HepG2 (cell line): Measurements from ENCODE around the gene OR52B4. TPM values are rescaled to one million over a fixed set of nuclear protein-coding genes. Genes with fewer than 3 reads are reported as not detected.

Source experiments
- ASH2L ChIP-seq: fragments of 300-600, 200-600 bp; sonication (generic); IDR thresholded peaks from 2 replicates; pipeline ENCODE4 v1.7.0; 2017; ENCODE audit warnings: low read depth, mild to moderate bottlenecking, moderate library complexity, mixed read lengths, low read length; ENCODE audit not compliant: insufficient read length
- ELF1 ChIP-seq: sonication (generic); formaldehyde crosslinking; IDR thresholded peaks from 2 replicates; pipeline ENCODE4 v1.4.0; 2020; ENCODE audit warnings: missing genetic modification reagents
- GABPB1 ChIP-seq: IDR thresholded peaks from 2 replicates; pipeline ENCODE4 v1.6.1; 2016; ENCODE audit warnings: mild to moderate bottlenecking, missing genetic modification reagents, moderate library complexity, missing compliant biosample characterization
- IRF2 ChIP-seq: IDR thresholded peaks from 2 replicates; pipeline ENCODE4 v1.6.1; 2018; ENCODE audit warnings: missing genetic modification reagents, missing compliant biosample characterization
- POLR2AphosphoS5 ChIP-seq: IDR thresholded peaks from 2 replicates; pipeline ENCODE4 v1.6.1; 2012; ENCODE audit warnings: low read depth, low read length
- RORA ChIP-seq: sonication (generic); formaldehyde crosslinking; IDR thresholded peaks from 2 replicates; pipeline ENCODE4 v1.5.0; 2020; ENCODE audit warnings: mild to moderate bottlenecking, missing genetic modification reagents, moderate library complexity
- SP4 ChIP-seq: sonication (generic); formaldehyde crosslinking; IDR thresholded peaks from 2 replicates; pipeline ENCODE4 v1.8.1; 2023; ENCODE audit warnings: mild to moderate bottlenecking, missing genetic modification reagents
- SP5 ChIP-seq: IDR thresholded peaks from 2 replicates; pipeline ENCODE4 v1.6.1; 2016; ENCODE audit warnings: low read depth, borderline replicate concordance
- XRCC5 ChIP-seq: fragments of 200-400 bp; formaldehyde crosslinking; optimal IDR thresholded peaks from 2 replicates; pipeline ENCODE3; 2017; ENCODE audit warnings: mild to moderate bottlenecking, low read length
- YEATS4 ChIP-seq: sonication (generic); formaldehyde crosslinking; IDR thresholded peaks from 2 replicates; pipeline ENCODE4 v1.4.0; 2020; ENCODE audit warnings: missing genetic modification reagents, borderline replicate concordance
- ZFY ChIP-seq: sonication (generic); formaldehyde crosslinking; IDR thresholded peaks from 2 replicates; pipeline ENCODE4 v1.4.0; 2020; ENCODE audit warnings: missing genetic modification reagents
- ZNF263 ChIP-seq: sonication (generic); formaldehyde crosslinking; IDR thresholded peaks from 2 replicates; pipeline ENCODE4 v1.4.0; 2020; ENCODE audit warnings: missing genetic modification reagents
- ZNF274 ChIP-seq: sonication (generic); formaldehyde crosslinking; IDR thresholded peaks from 2 replicates; pipeline ENCODE4 v1.5.1; 2020; ENCODE audit warnings: mild to moderate bottlenecking, missing genetic modification reagents
- ZNF430 ChIP-seq: sonication (generic); formaldehyde crosslinking; IDR thresholded peaks from 2 replicates; pipeline ENCODE4 v1.9.0; 2021; ENCODE audit warnings: mild to moderate bottlenecking, missing genetic modification reagents
- ZNF605 ChIP-seq: sonication (generic); formaldehyde crosslinking; IDR thresholded peaks from 2 replicates; pipeline ENCODE4 v1.8.0; 2022; ENCODE audit warnings: mild to moderate bottlenecking, missing genetic modification reagents
- ZNF616 ChIP-seq: sonication (generic); formaldehyde crosslinking; IDR thresholded peaks from 2 replicates; pipeline ENCODE4 v1.5.0; 2020; ENCODE audit warnings: low read depth, mild to moderate bottlenecking, missing genetic modification reagents
- ZNF724P ChIP-seq: sonication (generic); formaldehyde crosslinking; IDR thresholded peaks from 2 replicates; pipeline ENCODE4 v1.8.0; 2022; ENCODE audit warnings: missing genetic modification reagents, borderline replicate concordance
- ZNF788 ChIP-seq: sonication (generic); formaldehyde crosslinking; IDR thresholded peaks from 2 replicates; pipeline ENCODE4 v1.5.0; 2020; ENCODE audit warnings: mild to moderate bottlenecking, missing genetic modification reagents, borderline replicate concordance
- polyA plus RNA-seq, 8 experiments: library from polyadenylated mRNA; depleted of rRNA in 3 of 8; stranded (reverse) in 7 of 8; unstranded in 1 of 8; fragments of >200 nt; fragmentation: Illumina TruSeq in 4 of 8; extraction: Trizol in 4 of 8; gene quantifications; 2 replicates each; pipeline versions ENCODE4 v1.2.1 to v1.2.3, GENCODE V29; 2011 to 2016; ENCODE audit warnings: low read depth in 4 of 8, missing spikeins in 1 of 8, mixed read lengths in 1 of 8; ENCODE audit not compliant: insufficient read depth in 1 of 8
- total RNA-seq, 5 experiments: library from RNA; depleted of rRNA; stranded (reverse); fragments of >200 nt; fragmentation: Illumina TruSeq; extraction: Trizol; gene quantifications; 2 replicates each; pipeline ENCODE4 v1.2.3, GENCODE V29; 2016; ENCODE audit warnings: low read depth in 1 of 5
- TF ChIP-seq, protein P1 (sequence below): sonication (generic); formaldehyde crosslinking; IDR thresholded peaks from 2 replicates; pipeline ENCODE4 v1.5.1; 2020; ENCODE audit warnings: mild to moderate bottlenecking, missing genetic modification reagents, moderate library complexity
- TF ChIP-seq, protein P2 (sequence below): sonication (generic); formaldehyde crosslinking; IDR thresholded peaks from 2 replicates; pipeline ENCODE4 v1.4.0; 2020; ENCODE audit warnings: low read depth, mild to moderate bottlenecking, missing genetic modification reagents
- TF ChIP-seq, protein P3 (sequence below), 2 experiments: sonication (generic) in 1 of 2; formaldehyde crosslinking in 1 of 2; IDR thresholded peaks; 2 replicates each; pipeline versions ENCODE4 v1.4.0 to v1.6.1; 2018 to 2020; ENCODE audit warnings: missing genetic modification reagents in 2 of 2, borderline replicate concordance in 1 of 2, low read depth in 1 of 2, mild to moderate bottlenecking in 1 of 2, missing biosample characterization in 1 of 2

The OR52B4 gene
- total and polyA plus RNA-seq, 2 of the 13 experiments (the other 11 are each of a cell fraction or from before 2014, with no cell fraction given): not detected

DNA sequence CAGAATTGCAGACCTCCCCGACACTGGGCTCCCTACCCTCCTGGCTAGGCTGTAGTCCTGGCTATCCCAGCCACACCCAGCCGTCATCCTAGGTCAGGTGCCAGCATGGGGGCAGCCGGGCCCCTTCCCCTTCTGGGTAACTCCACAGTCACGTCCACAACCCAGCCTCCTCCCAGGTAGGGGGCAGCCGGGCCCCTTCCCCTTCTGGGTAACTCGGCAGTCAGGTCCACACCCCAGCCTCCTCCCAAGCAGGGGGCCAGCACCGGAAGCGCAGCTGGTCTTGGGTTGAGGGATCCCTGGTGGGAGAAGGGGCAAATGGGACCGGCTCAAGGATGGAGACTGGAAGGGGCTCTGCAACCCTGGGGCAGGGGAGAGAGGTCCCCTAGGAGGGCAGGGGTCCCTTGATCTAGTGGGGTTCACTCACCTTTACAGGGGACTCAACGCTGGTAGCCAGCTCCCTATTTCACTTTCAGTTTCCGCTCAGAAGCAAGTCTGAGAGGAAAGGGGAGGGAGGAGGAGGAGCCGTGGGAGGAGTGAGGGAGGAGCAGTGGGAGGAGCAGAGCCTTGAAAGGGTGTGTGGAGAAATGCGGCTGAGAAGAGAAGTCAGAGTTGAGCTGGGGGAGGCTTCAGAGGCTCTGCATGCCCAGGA lies 25.1 kb upstream of the OR52B4 start, which contains the start of gene TRIM21 (continued):
- TF ChIP-seq, protein P1, sequence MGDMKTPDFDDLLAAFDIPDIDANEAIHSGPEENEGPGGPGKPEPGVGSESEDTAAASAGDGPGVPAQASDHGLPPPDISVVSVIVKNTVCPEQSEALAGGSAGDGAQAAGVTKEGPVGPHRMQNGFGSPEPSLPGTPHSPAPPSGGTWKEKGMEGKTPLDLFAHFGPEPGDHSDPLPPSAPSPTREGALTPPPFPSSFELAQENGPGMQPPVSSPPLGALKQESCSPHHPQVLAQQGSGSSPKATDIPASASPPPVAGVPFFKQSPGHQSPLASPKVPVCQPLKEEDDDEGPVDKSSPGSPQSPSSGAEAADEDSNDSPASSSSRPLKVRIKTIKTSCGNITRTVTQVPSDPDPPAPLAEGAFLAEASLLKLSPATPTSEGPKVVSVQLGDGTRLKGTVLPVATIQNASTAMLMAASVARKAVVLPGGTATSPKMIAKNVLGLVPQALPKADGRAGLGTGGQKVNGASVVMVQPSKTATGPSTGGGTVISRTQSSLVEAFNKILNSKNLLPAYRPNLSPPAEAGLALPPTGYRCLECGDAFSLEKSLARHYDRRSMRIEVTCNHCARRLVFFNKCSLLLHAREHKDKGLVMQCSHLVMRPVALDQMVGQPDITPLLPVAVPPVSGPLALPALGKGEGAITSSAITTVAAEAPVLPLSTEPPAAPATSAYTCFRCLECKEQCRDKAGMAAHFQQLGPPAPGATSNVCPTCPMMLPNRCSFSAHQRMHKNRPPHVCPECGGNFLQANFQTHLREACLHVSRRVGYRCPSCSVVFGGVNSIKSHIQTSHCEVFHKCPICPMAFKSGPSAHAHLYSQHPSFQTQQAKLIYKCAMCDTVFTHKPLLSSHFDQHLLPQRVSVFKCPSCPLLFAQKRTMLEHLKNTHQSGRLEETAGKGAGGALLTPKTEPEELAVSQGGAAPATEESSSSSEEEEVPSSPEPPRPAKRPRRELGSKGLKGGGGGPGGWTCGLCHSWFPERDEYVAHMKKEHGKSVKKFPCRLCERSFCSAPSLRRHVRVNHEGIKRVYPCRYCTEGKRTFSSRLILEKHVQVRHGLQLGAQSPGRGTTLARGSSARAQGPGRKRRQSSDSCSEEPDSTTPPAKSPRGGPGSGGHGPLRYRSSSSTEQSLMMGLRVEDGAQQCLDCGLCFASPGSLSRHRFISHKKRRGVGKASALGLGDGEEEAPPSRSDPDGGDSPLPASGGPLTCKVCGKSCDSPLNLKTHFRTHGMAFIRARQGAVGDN (CRISPR knock-in tag): peak; percentile 66
- no peak for TF ChIP-seq ZNF616 (CRISPR knock-in tag)
- TF ChIP-seq YEATS4 (CRISPR knock-in tag): 0 out of 2 replicates have a peak, but pooled peaks have one; percentile 33
- peak; percentile 41; the same call in 1 of the 2 replicates for TF ChIP-seq ZNF274
- peak; percentile 57; the same call in 1 of the 2 replicates for TF ChIP-seq ZNF605
- peak; percentile 53 for TF ChIP-seq POLR2AphosphoS5
- peak; percentile 73; the same call in 1 of the 2 replicates for TF ChIP-seq SP4 (CRISPR knock-in tag)
- peak; percentile 66 for TF ChIP-seq ELF1 (CRISPR knock-in tag)
- no peak for TF ChIP-seq ZNF724P
- 0 out of 2 replicates have a peak, but pooled peaks have one; percentile 19 for TF ChIP-seq ZNF788 (CRISPR knock-in tag)
- TF ChIP-seq GABPB1 (CRISPR knock-in tag): peak; percentile 75
- TF ChIP-seq ZNF430 (CRISPR knock-in tag): peak; percentile 40; the same call in 1 of the 2 replicates
- TF ChIP-seq ZFY (CRISPR knock-in tag): peak; percentile 22; the same call in 1 of the 2 replicates
- peak; percentile 99 for TF ChIP-seq ZNF263
- TF ChIP-seq, protein P2, sequence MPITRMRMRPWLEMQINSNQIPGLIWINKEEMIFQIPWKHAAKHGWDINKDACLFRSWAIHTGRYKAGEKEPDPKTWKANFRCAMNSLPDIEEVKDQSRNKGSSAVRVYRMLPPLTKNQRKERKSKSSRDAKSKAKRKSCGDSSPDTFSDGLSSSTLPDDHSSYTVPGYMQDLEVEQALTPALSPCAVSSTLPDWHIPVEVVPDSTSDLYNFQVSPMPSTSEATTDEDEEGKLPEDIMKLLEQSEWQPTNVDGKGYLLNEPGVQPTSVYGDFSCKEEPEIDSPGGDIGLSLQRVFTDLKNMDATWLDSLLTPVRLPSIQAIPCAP (CRISPR knock-in tag): peak; percentile 96
- TF ChIP-seq, protein P3, sequence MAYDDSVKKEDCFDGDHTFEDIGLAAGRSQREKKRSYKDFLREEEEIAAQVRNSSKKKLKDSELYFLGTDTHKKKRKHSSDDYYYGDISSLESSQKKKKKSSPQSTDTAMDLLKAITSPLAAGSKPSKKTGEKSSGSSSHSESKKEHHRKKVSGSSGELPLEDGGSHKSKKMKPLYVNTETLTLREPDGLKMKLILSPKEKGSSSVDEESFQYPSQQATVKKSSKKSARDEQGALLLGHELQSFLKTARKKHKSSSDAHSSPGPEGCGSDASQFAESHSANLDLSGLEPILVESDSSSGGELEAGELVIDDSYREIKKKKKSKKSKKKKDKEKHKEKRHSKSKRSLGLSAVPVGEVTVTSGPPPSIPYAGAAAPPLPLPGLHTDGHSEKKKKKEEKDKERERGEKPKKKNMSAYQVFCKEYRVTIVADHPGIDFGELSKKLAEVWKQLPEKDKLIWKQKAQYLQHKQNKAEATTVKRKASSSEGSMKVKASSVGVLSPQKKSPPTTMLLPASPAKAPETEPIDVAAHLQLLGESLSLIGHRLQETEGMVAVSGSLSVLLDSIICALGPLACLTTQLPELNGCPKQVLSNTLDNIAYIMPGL (CRISPR knock-in tag; IDR thresholded peaks at IDR 0.05; ENCODE audit: borderline replicate concordance in 1 of 2, low read depth in 1 of 2): 0 out of 4 replicates have a peak, but pooled peaks of 1 of the 2 experiments have one; percentile 28
- TF ChIP-seq ASH2L: peak; percentile 51
- peak; percentile 97 for TF ChIP-seq SP5 (CRISPR knock-in tag)
- TF ChIP-seq RORA (CRISPR knock-in tag): no peak
- TF ChIP-seq XRCC5: peak; percentile 17
- peak; percentile 92 for TF ChIP-seq IRF2 (CRISPR knock-in tag)
